RWPE2 (cell line): ENCODE data around the gene RASL10B.

ENCODE experiments used
- ATAC-seq: fragments of 200-7000 bp; cut with Tn5 transposase; 3 replicates; pipeline ENCODE4 v1.9.1; 2021; ENCODE audit warnings: low read depth
- DNase-seq: peaks from one replicate; pipeline ENCODE4 v3.0.0-alpha.2; 2020; ENCODE audit warnings: low spot score
- H3K27ac ChIP-seq: fragments of 450-650 bp; 2 replicates; pipeline ENCODE4 v1.5.1; 2017; ENCODE audit warnings: mild to moderate bottlenecking; ENCODE audit not compliant: poor library complexity, severe bottlenecking
- H3K27me3 ChIP-seq: fragments of 250-450 bp; sonication (Bioruptor Pico); 2 replicates; pipeline ENCODE4 v1.5.1; 2021; ENCODE audit warnings: mild to moderate bottlenecking, moderate library complexity; ENCODE audit not compliant: insufficient read depth, poor library complexity, severe bottlenecking
- H3K36me3 ChIP-seq: fragments of 250-450 bp; sonication (Bioruptor Pico); 2 replicates; pipeline ENCODE4 v1.5.1; 2020; ENCODE audit warnings: low read depth, mild to moderate bottlenecking, moderate library complexity
- H3K4me1 ChIP-seq: fragments of 250-450 bp; sonication (Bioruptor Pico); 2 replicates; pipeline ENCODE4 v1.5.1; 2021; ENCODE audit warnings: mild to moderate bottlenecking, moderate library complexity; ENCODE audit not compliant: insufficient read depth, poor library complexity, severe bottlenecking
- H3K4me3 ChIP-seq: fragments of 250-450 bp; sonication (Bioruptor Pico); 2 replicates; pipeline ENCODE4 v1.5.1; 2021; ENCODE audit warnings: mild to moderate bottlenecking, moderate library complexity; ENCODE audit not compliant: severe bottlenecking
- H3K9me3 ChIP-seq: fragments of 250-450 bp; sonication (Bioruptor Pico); 2 replicates; pipeline ENCODE4 v1.5.1; 2021; ENCODE audit warnings: mild to moderate bottlenecking, moderate library complexity; ENCODE audit not compliant: severe bottlenecking
- CTCF ChIP-seq: fragments of 450-650 bp; IDR thresholded peaks from one replicate; pipeline ENCODE4 v1.5.1; 2017; ENCODE audit warnings: mild to moderate bottlenecking, moderate library complexity; ENCODE audit not compliant: poor library complexity, severe bottlenecking

Gene RASL10B

GRCh38 chr17:35716173-35716572 is 15.3 kb upstream of the RASL10B start:
- Histone ChIP-seq H3K27me3 (no peaks in the 10 kb centered on the region), H3K4me1 (no peaks in the 10 kb centered on the region), H3K27ac (no peak overlapping the region), H3K4me3 (no peak overlapping the region), H3K36me3 (peaks cover 87% of the 10 kb centered on the region), H3K9me3 (no peaks in the 10 kb centered on the region)
- no peak for DNase-seq
- no peak for ATAC-seq
- no peak for TF ChIP-seq CTCF

GRCh38 chr17:35716897-35717465 is 14.5 kb upstream of the RASL10B start:
- Histone ChIP-seq H3K9me3 (no peaks in the 10 kb centered on the region), H3K36me3 (peaks cover 89% of the 10 kb centered on the region), H3K4me1 (no peaks in the 10 kb centered on the region), H3K27me3 (no peaks in the 10 kb centered on the region), H3K4me3 (no peak overlapping the region), H3K27ac (no peak overlapping the region)
- DNase-seq (no peak), ATAC-seq (no peak)
- no peak for TF ChIP-seq CTCF

GRCh38 chr17:35717475-35717874 is 14.0 kb upstream of the RASL10B start:
- Histone ChIP-seq H3K27me3 (no peaks in the 10 kb centered on the region), H3K4me1 (no peaks in the 10 kb centered on the region), H3K4me3 (no peak overlapping the region), H3K36me3 (peaks cover 89% of the 10 kb centered on the region), H3K9me3 (no peaks in the 10 kb centered on the region), H3K27ac (no peak overlapping the region)
- no peak for ATAC-seq
- no peak for TF ChIP-seq CTCF
- no peak for DNase-seq

- ATAC-seq (no peak), DNase-seq (no peak)
- no peaks in the 10 kb centered on the region for H3K27me3 ChIP-seq
- no peak overlapping the region for H3K4me3 ChIP-seq
- no peaks in the 10 kb centered on the region for H3K9me3 ChIP-seq
- H3K27ac ChIP-seq, result no peak overlapping the region
- no peaks in the 10 kb centered on the region for H3K4me1 ChIP-seq
- TF ChIP-seq CTCF, result no peak
- H3K36me3 ChIP-seq, result peaks cover 62% of the 10 kb centered on the region
Observed at GRCh38 chr17:35723735-35724134, 7.7 kb upstream of the RASL10B start.

GRCh38 chr17:35725058-35725457 is 6.4 kb upstream of the RASL10B start:
- Histone ChIP-seq H3K36me3 (peaks cover 48% of the 10 kb centered on the region), H3K4me3 (no peak overlapping the region), H3K27me3 (no peaks in the 10 kb centered on the region), H3K4me1 (no peaks in the 10 kb centered on the region), H3K9me3 (no peaks in the 10 kb centered on the region), H3K27ac (no peak overlapping the region)
- TF ChIP-seq CTCF, result no peak
- DNase-seq (no peak), ATAC-seq (no peak)
